Stimulated activated CD4-positive, alpha-beta T cell treated with anti-CD3 and anti-CD28 coated beads, Interleukin-12 subunit alpha, Interleukin-12 subunit beta, amount 100 ng/mL, for 24 hours (primary cell): ENCODE measurements around the gene MLX.
A peak's percentile ranks its signal among the peaks of the same experiment; 100 is the strongest.
"Not testable (repeated sequence)": the region's sequence is repeated elsewhere in the genome, so short reads cannot be mapped to it uniquely, and the experiment has no call there.

ENCODE experiments used
- DNase-seq, 2 experiments: peaks; one replicate each; pipeline ENCODE4 v3.0.0-alpha.2; 2020; ENCODE audit warnings: low read depth in 2 of 2

The MLX gene

GRCh38 chr17:42536372-42537155 is 30.3 kb upstream of the MLX start:
- peak; percentile 49 to 75 for DNase-seq

GRCh38 chr17:42537156-42537805 is 29.6 kb upstream of the MLX start:
- DNase-seq = no peak

- no peak for DNase-seq
These were observed 29.0 kb upstream of the MLX start for GRCh38 chr17:42537826-42538451.

GRCh38 chr17:42538482-42538881 is 28.4 kb upstream of the MLX start:
- DNase-seq = no peak

- not testable (repeated sequence) for DNase-seq
These were observed 26.3 kb upstream of the MLX start for GRCh38 chr17:42540558-42540957.

- DNase-seq = no peak
These were observed 25.7 kb upstream of the MLX start for GRCh38 chr17:42541041-42541833.

GRCh38 chr17:42543190-42544079 is 23.5 kb upstream of the MLX start:
- DNase-seq = no peak

GRCh38 chr17:42544874-42545283 is 22.0 kb upstream of the MLX start:
- no peak for DNase-seq

GRCh38 chr17:42545755-42546505 is 21.0 kb upstream of the MLX start:
- DNase-seq = not testable (repeated sequence)

GRCh38 chr17:42547001-42547461 is 19.9 kb upstream of the MLX start:
- DNase-seq = no peak

- no peak for DNase-seq
These were observed 19.2 kb upstream of the MLX start for GRCh38 chr17:42547698-42548069.

- peak; percentile 48 to 81 for DNase-seq
These were observed 18.6 kb upstream of the MLX start for GRCh38 chr17:42548070-42548837.

- DNase-seq = no peak
These were observed 17.7 kb upstream of the MLX start for GRCh38 chr17:42548993-42549755.

GRCh38 chr17:42552736-42553135 is 14.2 kb upstream of the MLX start, which contains the start of gene HSD17B1:
Gene HSD17B1 (plus strand): TSS chr17:42552923. CDS start chr17:42552934, 11 bp downstream.
- DNase-seq = not testable (repeated sequence)

GRCh38 chr17:42553161-42553818 is 13.6 kb upstream of the MLX start:
- DNase-seq = no peak

GRCh38 chr17:42553866-42554249 is 13.0 kb upstream of the MLX start:
- DNase-seq = no peak

GRCh38 chr17:42554250-42555121 is 12.4 kb upstream of the MLX start:
- DNase-seq = peak in 1 of 2 experiments; percentile 77
